OCI-LY3 (cell line): Measurements from ENCODE around the gene THAP11.

Experiments used
- CTCF ChIP-seq: fragments of 200-600, 300-600 bp; sonication (generic); IDR thresholded peaks from 2 replicates; pipeline ENCODE4 v1.5.1; 2014; ENCODE audit warnings: antibody characterized with exemption, low read length, low read depth
- EZH2phosphoT487 ChIP-seq: fragments of 200-600 bp; shearing (Covaris generic); IDR thresholded peaks from 2 replicates; pipeline ENCODE4 v1.6.1; 2018; ENCODE audit warnings: antibody characterized with exemption, mixed run types, low read depth

- no peak for TF ChIP-seq CTCF
- TF ChIP-seq EZH2phosphoT487: no peak
Measured at GRCh38 chr16:67885545-67885944, 43.4 kb downstream of the THAP11 start.
